NOMO-1 treated with dmso at 0.1 percent for 144 hours (cell line): ENCODE results near the gene TEX264.

Experiments used
- DNase-seq: peaks from one replicate; lab custom pipeline; 2025; ENCODE audit not compliant: unreplicated experiment; lab: John Stamatoyannopoulos, UW

The TEX264 gene

DNA sequence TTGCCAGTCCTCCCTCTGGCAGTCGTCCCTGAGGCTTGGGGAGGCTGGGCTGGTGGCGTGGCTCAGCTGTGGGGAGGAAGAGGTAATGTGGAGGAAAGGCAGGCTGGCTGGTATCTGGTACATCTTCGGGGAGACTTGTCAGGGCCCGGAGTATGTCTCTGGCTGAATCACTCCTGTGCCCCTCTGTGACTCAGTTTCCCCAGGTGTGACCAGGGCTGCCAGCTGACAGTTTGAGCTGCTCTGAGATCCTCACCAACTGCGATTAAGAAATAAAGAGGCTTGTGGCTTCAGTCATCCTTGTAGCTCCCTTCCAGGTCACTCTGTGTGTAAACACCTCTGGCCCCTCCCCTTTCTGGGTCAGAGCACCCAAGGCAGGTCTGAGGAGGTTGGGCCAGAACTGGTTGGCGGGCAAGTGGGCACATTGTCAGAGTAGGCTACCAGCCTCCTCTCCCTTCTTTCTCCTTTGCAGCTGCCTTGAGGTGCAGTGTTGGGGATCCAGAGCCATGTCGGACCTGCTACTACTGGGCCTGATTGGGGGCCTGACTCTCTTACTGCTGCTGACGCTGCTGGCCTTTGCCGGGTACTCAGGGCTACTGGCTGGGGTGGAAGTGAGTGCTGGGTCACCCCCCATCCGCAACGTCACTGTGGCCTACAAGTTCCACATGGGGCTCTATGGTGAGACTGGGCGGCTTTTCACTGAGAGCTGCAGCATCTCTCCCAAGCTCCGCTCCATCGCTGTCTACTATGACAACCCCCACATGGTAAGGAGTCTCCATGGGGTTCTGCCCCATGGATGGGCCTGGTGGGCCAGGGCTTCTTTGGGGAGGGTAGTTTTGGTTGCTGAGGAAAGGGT lies 3.0 kb downstream of the TEX264 start:
- DNase-seq, result no peak

DNA sequence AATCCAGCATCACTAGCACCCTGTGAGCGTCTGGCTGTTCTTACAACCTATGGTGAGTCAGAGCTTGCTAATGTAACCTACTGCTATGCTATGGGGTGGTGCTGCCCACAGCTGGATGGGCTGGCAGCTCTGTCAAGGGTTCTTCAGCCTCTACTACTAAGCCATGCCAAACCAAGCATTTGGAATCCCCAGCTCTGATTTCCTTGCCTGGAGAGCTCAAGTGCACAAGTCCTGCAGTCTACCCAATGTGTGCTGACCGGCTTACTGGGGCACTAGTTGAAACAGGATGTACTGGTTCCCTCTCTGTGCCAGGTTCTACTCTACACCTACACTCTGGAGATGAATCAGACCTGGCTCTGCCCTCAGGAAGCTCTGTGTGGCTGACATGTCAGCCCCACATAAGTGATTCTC lies 4.2 kb downstream of the TEX264 start:
- no peak for DNase-seq

DNA sequence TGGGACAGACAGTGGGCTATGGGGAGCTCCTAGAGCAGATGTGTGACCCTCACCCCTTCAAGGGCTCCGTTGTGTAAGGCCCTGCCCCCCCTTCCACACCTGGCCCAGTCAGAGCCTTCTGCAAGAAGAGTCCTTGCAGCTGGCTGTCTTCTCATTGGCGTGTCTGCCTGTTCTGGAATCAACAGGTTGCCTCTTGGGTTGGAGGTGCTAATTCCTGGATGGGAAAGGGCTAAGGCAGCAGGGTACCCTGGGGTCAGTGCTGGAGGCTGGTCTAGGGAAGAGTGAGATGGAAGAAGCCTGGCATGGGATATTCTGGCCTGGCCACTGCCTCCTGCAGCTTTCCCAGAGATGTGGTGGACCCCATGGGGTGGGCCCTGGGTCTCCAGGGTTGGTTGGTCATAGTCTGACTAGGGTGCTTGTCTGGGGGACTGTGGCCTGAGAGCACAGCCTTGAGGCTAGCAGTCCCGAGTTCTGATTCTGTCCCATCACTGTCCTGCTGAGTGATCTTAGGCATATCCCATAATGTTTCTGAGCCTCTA lies 5.1 kb downstream of the TEX264 start:
- DNase-seq, result no peak

DNA sequence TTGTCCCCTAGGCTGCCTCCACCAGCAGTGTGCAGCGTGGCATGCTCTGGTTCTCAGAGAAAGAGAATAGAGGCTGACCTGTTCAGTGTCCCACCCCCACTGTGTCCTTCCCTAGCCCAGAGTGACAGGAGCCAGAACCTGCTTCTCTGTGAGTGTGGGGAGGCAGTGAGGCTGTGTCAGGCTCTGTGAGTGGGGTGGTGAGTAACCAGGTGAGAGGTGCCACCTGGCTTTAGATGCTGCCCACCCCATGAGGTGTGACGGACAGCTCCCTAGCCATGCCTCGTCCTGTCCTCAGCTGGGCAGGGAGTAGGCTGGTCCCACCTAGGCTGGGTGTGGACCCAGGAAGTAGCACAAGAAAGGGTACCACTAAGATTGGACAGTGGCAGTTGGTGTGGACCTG lies 6.3 kb downstream of the TEX264 start:
- DNase-seq, result no peak

DNA sequence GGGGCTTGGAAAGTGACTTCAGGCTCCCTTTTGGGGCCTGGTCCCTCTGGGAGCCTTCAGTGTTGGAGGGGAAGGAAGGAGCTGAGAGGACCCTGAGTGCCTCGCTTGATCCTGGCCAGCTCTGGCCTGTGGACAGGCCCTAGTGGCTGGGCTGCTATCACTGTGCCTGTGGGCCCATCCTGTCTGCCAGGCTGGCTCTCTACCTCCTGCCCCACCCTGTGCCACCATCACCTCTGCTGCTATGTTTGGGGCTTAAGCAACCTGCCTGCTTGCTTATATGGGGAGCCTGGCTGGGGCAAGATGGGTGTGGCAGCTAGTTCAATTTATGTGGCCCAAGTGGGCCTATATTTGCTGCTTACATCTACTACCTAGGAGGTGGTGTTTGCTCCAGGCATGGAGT lies 7.1 kb downstream of the TEX264 start:
- no peak for DNase-seq

DNA sequence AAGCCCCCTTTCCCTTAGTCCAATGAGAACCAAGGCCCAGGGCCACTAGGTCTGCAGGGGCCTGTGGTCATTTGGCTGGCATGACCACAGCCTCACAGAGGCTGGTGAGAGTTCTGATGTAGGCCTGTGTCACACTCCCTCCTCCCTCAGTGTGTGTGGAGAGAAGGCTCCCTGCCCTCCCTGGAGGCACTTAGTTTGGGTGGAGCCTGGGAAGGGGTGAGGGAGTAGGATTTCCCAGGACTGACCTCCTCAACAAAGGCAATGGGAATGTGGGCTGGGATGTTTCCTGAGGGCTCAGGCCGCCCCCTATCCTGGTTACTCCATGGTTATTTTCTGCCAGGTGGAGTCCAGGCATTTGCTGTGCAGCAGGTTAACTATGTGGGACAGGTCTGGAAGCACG lies 7.6 kb downstream of the TEX264 start:
- no peak for DNase-seq

DNA sequence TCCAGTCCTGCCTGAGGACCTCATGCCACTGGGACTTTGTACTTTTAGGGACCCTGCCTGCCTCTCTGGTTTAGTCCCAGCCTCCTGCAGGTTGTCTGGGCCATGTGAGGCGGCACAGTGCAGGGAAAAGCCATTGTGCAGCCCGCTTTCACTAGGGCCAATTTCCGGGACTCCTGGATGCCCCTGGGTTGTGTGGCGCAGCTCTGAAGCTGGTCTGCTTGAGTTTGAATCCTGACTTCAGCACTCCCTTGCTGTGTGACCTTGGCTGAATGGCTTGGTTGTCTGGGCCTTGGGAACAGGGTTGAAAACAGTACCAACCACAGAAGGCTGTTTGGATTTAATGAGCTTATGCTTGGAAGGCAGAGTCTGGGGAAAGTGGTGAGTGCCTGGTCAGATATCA lies 8.3 kb downstream of the TEX264 start:
- DNase-seq, result no peak

DNA sequence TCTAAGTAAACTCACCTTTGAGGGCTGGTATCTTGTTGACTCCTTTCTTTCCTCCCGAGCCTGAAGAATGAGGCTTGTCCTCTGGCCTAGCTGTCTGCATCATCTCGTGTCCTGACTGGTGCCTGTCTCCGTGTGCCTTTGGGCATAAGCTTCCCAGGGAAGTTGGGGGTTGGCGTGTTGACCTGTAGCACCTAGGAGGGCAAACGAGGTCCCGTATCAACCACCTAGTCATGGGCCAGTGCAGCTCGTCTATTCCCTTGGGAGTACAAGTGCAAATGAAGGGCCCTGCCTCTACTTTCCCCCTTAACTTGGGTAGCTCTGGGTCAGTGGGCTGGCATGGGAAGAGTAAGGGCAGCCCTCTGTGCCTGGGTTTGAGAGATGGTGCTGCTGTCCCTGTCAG lies 8.7 kb downstream of the TEX264 start:
- DNase-seq, result no peak

DNA sequence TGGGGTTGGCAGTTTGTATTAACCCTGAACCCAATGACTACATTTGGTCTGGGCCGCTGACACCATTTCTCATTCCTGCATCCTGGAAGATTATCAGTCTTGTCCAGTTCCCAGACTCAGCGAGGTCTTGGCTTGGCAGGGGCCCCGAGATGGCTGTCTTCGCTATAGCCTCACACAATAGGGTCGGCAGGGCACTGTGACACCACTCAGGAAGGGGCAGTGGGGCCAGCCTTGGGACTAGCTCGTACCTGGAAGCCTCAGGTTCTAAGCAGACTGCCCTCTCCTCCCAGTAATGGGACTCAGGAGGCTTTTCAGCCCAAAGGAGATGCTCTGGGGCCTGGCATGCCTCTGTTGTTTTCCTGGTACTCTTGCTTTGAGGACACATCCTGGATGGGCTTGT lies 9.1 kb downstream of the TEX264 start:
- DNase-seq, result no peak

DNA sequence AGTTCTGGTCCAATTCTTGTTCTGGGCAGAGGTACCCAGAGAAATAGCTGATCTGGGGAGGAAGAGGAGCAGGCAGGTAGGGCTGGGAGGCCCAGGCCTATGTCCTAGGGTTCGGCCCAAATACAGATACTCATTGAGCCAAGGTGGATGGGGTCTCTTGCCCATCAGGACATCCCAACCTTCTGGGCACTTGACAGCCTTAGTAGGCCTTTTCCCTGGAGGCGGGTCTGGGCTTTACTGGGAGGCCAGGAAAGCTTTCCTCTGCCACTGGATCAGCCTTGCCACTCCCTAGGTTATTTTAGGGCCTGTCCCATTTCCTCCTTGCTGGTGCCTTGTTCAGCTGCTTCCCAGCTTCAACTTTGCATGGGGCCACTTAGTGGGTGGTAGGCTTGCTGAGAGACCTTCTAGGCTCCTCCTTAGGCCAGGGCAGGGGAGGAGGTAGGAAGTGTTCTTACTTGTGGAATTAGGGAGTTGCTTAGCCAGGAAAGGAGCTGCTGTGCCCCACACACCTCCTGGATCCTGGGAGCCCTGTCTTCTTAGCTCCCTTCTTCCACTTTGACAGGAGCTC lies 9.7 kb downstream of the TEX264 start:
- no peak for DNase-seq

DNA sequence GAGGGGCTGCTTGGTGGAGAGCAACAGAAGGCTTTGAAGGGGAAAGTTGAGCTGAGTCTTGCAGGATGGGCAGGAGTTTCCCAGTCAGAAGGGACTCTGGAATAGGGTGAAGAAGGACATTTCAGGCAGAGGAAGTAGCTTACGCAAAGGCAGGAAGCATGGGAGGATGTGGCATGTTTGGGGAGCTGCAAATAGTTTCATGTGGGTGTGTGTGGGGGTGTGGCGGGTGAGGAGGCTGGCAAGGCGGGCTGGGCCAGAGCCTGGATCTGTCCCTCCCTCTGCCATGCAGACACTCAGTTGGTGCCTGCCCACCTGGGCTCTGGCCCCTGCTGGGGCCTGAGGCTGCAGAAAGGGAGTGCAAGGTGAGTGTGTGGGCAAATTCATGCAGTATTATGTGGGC lies 10.4 kb downstream of the TEX264 start:
- peak; percentile 62 for DNase-seq

DNA sequence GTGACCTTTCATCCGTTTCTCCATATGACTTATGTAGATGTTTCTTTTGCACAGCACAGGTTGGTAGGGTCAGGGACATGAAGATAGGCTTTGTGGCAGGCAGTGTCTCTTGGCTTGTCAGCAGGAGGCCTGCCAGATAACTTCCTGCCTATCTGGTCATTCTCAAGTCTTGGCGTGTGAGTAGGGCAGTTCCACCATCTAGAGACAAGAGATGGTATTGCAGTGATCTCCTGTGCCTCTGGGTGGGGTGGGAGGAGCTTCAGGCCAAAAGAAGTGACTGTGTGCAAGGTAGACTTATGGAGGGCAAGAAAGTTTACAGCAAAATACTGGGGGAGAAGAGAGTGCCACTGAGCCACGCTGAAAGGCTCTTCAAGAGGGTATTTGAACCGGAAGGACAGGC lies 11.0 kb downstream of the TEX264 start:
- DNase-seq, result peak; percentile 90

DNA sequence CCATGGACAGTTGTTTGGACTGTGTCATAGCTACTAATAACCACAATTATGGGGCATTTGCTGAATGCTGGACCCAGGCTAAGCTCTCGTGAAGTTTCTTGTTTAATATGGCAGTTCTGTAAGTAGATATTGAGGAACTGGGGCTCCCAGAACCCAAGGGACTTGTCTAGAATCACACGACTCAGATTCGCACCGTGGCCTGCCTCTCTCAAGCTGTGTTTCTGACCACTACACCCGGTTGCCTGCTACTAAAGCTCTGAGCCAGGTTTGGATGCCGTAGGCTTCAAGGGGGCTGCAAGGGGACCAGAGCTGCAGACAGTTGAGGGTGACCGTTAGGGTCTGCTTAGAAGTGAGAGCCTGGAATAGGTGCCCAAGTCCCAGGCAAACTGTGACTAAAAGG lies 11.5 kb downstream of the TEX264 start:
- no peak for DNase-seq

DNA sequence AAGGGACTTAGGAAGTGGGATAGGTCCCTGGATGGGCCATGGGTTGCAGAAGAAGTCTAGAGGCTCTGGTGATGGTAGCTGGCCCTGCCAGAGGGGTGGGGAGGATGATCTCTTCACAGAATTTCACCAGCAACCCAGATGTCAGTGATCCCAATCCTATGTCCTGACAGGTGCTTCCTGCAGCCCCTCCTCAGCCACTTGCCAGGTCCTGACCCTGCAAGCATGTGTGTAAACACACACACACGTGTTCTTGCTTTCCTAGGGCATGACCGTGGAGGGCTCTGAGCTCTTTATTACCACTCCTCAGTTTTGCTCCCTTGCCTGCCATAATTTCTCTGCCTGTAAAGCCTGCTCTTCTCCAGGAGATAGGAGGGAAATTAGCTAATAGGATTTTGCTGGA lies 12.5 kb downstream of the TEX264 start:
- DNase-seq, result no peak

DNA sequence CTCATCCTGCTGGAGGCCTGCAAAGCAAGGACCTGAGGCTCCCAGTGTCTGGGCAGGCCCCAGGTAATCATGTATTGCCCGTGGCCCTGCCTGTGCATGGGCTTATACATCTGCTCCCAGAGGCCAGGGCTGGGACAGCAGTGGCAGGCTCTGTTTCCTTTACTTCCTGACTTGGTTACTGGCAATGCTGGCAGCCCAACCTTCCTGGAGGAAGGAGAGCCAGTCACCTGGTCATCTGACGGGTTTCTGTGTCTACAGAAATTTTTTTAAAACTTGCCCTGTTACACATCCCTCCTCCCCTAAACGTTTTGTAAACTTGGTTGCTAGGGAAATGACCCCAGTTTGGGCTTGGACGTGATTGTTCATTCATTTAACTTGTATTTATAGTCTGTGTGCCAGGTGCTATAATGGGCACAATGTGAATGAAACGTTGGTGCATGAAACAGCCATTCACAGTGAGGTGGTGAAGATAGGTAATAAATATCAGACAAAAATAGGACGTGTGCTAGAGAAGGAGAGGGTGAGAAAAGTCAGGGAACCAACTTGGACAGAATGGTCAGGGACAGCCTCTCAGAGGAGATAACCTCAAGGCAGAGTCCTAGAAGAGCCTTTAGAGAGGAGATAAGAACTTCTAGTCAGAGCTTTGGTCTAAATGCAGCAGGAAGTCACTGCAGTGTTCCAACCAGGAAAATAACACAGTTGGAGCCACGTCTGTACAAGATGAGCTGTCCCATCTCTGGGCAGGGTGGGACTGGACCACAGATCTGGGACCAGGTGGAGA lies 14.1 kb downstream of the TEX264 start:
- DNase-seq, result no peak

DNA sequence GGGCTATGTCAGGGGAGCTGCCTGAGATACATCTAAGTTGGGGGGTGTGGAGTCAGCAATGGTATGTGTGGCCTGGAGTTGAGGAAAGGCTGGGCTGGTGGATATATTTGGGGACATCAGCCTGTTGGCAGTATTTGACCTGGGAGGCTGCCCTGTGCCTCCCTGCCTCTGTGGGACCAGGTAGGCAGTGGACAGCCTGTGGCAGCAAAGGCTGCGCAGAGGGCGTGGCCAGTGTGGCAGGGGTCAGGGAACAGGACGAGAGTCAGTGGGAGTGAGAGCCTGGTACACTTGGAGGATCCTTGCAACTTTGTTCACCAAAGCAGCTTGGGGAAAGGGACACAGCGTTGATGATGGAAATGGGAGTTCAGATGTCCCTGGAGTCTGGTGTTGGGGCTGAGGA lies 15.0 kb downstream of the TEX264 start:
- no peak for DNase-seq

DNA sequence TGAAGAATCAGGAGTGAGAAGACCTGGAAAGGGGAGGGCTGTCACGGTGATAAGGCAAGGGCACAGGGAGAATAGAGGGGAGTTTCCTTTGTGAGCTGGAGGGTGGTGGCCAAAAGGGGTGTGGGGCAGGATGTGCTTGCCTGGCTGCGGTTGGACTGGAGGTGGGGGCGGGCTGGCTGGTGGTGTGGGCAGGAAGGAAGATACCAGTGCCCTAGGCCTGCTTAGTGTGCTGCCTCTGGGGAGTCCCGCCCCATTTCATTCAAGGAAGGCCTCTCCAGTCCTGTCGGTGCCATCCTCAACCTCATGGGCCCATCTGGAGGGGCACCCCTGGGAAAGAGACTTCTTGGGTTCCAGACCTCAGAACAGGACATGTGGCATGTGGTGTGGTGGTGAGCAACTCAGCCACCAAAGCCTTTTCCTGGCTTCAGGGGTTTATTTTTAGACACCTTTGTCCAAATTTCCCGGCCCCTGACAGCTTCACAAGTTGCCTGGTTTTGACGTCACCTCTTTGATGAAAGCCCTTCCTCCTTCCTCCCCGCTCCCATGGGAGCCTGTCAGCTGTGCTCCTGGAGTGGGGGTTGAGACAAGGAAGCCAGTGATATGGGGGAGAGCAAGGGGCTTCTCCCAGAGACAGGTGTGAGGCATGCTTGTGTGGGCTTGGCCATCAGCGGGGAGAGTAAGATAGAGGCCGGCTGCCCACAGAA lies 15.6 kb downstream of the TEX264 start:
- peak; percentile 67 for DNase-seq

DNA sequence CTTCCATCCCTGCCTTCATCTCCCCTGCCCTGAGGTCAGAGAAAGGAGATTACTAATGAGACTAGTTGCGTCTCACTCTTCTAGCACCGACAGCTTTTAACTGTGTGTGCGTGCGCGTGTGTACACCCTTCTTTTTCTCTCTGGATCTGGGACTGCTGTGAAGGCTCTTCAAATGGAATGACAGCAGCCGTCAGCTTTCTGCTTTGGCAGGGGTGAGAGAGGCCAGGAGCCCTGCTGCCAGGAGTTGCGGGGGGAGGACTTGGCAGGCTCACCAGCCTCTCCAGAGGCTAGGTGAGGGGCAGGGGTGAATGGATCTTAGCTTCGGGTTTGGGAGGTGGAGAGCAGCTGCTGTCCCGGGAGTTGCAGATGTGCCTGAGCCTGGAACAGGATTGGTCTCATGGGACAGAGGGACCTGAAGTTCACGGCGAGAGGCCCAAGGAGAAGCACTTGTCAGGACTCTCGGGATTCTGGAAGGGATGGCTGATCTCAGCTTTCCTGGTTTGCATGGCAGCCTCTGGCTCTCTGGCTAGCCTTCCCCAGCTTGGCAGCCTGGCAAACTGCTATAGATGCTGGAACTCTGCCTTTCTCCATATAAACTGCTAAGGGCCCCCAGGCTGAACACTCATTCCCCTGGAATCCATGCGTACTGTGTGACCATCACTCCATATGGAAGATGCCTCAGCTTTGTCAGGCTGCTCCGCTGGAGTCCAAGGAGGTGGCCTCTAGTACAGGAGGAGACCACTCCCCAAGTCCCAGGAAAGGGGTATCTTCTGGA lies 16.6 kb downstream of the TEX264 start:
- no peak for DNase-seq

DNA sequence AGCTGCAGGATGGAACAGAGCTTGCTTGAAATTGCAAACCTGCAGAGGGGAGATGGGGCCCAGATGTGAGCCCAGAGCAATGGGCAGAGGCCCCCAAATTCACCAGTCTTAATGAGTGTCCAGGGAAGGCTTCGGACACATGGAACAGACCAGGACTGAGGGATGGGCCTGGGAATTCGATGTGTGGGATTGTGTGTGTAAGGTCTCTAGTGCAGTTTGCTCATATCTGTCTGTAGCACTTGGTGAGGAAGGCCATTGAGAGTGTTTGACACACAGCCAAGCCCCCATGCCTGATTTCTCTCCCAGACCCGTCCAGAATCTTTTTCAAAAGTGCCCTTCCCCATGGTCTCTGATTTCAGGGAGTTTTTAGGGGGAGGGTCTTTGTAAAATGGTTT lies 17.2 kb downstream of the TEX264 start:
- DNase-seq, result no peak

DNA sequence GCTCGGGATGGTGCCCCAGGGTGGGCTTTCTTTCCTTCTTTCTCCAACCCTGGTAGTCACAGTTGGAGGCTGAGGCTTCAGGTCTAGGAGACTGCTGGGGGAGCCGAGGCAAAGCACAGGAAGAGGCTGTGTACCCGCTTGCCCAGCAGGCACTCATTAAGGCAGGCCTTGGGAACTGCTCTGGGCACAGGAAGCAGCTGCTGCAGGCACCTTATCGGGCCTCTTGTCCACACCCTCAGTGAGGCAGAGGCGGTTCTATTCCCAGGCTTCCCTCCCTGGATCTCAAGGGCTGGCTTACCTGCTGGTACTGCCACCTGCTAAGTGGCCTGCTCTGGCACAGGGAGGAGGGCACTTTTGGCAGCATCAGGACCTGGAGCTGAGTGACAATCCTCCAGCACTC lies 20.0 kb downstream of the TEX264 start:
- DNase-seq, result no peak

DNA sequence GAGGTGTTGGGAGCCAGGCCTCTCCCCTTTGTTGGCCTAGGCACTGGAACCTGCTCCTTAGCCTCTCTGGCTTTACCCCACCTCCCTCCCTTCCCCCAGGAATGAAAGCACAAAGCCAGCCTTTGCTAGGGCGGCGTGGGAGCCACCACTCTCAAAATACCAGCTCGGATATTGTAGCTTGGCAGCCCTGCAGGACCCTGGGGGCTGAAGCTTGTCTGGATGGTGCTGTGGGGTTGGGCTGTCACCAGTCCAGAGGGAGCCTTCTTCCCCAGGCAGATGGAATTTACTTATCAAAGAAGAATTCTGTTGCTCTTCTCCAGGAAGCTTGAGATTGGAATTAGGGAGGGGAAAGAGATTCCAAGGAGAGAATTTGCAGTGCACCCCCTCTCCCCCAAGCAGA lies 20.9 kb downstream of the TEX264 start:
- DNase-seq, result no peak
